ENCODE measurements around the gene FGFRL1.
"Not testable (repeated sequence)": the region's sequence is repeated elsewhere in the genome, so short reads cannot be mapped to it uniquely, and the experiment has no call there.

Gene FGFRL1

GRCh38 chr4:991451-992296, 19.8 kb upstream of the FGFRL1 start:
- in situ Hi-C loops (cut with MboI; ENCODE audit: low sequenced_read_pairs), result no loop called here

DNA sequence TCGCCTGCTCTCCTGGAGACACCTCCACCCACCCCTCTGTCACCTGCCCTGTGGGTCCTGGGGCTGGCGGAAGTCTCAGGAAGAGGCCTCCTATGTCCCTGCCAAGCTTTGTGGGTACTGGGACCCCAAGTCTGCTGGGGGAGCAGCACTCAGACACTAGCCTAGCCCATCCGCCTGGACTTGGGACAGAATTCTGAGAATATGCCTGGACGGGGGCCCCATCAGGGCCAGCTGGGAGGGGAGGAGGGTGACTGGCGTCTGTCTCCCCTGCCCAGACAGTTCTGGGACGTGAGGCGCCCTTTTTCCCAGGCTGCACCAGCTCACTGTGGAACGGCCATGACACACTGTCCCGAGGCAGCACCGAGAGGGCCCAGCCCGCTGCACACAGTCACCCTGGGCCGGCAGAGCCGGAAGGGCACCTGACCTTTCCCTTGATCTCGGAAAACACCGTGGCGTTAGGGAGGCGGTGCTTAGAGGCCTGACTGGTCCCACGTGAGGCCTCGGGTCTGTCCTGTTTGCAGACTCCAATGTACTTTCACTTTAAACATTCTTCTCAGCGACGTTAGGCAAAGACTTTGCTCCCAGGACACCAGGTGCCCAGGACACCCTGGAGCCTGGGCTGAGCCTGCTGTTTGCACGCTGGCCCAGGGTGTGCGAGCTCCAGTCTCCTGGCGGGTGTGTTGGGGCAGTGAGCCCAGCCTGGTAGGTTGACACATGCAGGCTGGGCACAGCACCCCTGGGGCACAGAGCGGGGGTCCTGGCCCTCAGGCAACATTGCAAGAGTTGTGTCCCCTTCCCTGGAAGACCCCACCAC, 18.9 kb upstream of the FGFRL1 start:
- in situ Hi-C loops (cut with MboI; ENCODE audit: low sequenced_read_pairs), result no loop called here

GRCh38 chr4:993111-994029, 18.1 kb upstream of the FGFRL1 start, which contains the start of gene SLC26A1:
Gene SLC26A1, minus strand, starts transcription at chr4:993404. Its CDS starts 1,701 bp downstream, at chr4:991703.
- in situ Hi-C loops (cut with MboI; ENCODE audit: low sequenced_read_pairs), result no loop called here

GRCh38 chr4:995311-996026, 16.0 kb upstream of the FGFRL1 start:
- in situ Hi-C loops (cut with MboI; ENCODE audit: low sequenced_read_pairs), result no loop called here

DNA sequence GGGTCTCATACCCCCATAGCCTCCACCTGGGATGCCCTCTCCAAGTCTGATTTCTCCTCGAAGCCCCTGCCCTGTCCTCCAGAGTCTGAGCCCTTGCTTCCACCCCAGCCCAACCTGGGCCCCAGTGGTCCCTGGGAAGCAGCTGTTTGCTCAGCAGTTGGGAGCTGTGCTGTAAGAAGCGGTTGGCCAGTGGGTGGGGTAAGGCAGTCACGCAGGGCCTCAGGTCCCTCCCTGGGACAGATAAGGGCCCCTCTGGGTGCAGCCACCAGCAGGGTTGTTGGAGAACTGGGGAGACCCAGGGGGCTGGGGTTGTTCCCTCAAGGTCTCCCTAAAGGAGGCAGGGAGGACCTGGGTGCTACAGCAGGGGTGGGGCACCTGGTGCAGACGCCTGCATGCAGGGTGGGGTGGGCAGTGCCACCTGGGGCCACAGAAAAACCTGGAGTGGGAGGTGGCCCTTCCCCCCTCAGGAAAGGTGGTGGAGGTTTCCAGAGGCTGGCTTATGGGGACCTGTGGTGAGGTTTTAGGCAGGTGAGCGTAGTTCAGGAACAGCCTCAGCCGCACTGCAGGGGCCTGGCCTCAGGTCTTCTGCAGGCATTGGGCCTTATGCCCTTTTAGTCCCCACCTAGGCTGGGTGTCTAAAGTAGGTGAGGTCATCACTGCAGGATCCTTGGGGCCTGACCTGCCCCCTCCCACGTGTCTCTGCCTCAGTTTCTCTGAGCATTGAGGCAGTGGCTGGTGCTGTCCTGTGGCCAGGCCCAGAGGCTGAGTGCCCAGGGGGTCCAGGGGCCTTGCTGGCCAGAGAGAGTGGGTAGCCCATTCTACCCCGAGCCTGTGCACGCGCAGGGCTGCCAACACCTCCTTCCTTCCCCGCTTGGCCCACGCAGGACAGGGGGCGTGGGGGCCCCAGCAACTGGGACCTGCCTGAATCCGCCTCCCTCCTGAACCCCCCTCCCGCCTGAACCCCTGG, 15.1 kb upstream of the FGFRL1 start:
- in situ Hi-C loops (cut with MboI; ENCODE audit: low sequenced_read_pairs), result no loop called here

DNA sequence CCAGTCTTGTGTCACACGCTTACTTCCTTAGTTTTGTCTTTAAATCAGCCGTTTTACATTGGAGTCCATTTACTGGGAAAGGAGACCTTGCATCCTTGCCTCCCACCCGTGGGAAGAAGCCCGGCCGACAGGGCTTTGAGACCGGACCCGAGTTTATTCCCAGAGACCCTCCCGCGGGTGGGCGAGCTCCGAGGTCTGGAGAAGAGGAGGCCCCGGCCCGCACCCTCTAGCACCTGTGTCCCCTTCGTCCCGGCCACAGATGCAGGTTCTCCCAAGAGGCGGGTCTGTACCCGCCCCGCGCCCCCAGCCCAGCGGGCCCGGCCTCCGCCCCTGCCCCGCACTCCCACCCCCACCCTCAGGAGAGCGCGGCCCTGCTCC, 14.4 kb upstream of the FGFRL1 start:
- in situ Hi-C loops (cut with MboI; ENCODE audit: low sequenced_read_pairs), result no loop called here

DNA sequence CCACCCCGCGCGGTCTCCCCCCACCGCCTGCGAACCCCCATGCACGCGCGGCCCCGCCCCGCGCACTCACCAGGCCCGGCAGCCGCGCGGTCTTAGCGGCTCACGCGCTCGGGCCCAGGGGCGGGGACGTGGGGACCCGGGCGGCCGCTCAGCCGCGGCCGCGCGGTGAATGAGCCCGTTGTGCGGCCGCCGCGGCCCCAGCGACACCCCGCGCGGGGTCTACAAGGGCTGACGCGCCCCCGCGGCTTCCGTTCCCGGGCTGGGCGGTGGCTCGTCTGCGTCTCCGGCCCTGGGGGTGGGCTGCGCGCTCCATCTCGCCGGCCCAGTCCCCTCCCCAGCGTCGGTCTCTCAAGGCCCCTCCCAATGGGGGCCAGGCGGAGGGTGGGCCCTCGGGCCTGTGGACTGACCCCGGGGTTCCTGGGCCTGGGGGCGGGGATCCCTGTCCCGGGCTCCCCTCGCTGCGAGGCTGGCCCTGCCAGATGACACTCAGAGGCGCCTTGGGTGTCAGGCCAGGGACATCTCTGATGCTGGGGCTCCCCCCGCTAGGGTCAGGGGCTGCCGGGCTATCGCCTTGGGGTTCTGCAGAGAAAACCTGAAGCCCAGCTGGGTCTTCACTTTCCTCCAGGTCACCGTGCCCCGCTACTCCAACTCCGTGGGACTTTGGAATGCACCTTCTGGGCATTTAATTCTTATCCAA, 13.9 kb upstream of the FGFRL1 start:
- in situ Hi-C loops (cut with MboI; ENCODE audit: low sequenced_read_pairs), result no loop called here

DNA sequence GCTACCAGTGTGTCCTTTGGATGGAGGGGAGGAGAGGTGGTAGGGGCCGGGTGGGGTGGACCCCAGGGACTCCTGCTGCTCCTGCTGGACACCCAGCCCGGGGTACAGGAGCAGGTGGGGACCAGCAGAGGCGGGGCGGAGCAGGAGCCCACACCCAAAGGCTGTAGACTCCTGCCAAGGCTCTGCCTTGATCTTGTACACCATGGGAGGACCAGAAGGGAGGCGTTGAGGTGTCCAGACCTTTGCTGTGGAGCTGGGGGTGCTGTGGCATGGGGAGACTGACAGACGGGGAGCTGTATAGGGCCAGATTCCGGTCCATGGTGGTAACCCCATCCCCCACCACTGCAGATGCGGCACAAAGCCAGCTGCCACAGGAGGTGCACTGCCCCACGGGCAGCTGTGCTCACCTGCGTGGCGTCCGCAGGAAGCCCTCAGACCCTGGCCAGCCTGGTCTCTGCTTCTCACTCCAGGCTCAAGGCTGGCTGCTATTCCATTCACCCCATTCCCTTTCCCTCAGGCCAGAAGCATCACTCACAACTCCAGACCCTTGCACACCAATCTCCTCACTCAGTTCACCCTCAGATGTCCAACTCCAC, 13.2 kb upstream of the FGFRL1 start:
- in situ Hi-C loops (cut with MboI; ENCODE audit: low sequenced_read_pairs), result no loop called here

- in situ Hi-C loops (cut with MboI; ENCODE audit: low sequenced_read_pairs), result not testable (repeated sequence)
Measured at GRCh38 chr4:999240-999863, 12.1 kb upstream of the FGFRL1 start.

DNA sequence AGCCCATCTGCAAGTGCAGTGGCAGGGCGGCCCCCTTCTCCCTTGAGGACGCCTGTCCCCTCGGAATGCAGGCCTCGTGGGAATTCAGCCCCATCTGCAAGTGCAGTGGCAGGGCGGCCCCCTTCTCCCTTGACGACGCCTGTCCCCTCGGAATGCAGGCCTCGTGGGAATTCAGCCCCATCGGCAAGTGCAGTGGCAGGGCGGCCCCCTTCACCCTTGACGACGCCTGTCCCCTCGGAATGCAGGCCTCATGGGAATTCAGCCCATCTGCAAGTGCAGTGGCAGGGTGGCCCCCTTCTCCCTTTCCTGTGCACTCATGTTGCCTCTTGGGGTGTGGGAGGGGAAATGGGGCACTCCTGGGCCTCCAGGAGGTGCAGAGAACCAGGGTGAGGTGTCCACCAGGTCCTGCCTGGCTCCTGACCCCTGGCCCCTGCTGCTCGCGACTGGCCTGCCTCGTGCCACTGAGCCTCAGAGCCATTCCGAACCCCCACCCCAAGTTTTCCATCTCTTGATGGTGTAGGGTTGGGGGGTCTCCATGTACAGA, 11.5 kb upstream of the FGFRL1 start:
- in situ Hi-C loops (cut with MboI; ENCODE audit: low sequenced_read_pairs), result no loop called here

DNA sequence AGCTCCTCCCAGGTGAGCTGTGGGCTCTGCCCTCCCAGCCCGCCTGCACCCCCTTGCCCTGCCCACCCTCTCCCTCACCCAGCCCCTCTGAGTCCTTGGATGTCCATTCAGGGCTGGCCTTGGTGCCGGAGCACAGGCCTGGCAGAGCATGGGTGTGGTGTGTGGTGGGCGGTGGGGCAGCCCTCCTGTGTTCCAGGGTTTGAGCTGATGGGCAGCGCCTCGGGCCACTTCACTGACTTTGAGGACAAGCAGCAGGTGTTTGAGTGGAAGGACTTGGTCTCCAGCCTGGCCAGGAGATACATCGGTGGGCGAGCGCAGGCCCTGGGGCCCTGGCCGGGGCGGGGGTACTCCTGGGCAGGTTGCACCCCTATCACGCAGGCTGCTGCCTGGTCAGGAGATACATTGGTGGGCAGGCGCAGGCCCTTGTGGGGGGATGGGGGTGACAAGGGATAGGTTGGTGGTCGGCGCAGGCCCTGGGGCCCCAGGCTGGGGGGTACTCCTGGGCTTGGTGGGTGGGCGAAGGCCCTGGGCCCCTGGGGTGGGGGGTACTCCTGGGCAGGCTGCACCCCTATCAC, 10.7 kb upstream of the FGFRL1 start:
- in situ Hi-C loops (cut with MboI; ENCODE audit: low sequenced_read_pairs), result no loop called here

GRCh38 chr4:1001561-1002130, 9.8 kb upstream of the FGFRL1 start:
- in situ Hi-C loops (cut with MboI; ENCODE audit: low sequenced_read_pairs), result no loop called here

GRCh38 chr4:1002131-1002630, 9.2 kb upstream of the FGFRL1 start:
- in situ Hi-C loops (cut with MboI; ENCODE audit: low sequenced_read_pairs), result no loop called here

GRCh38 chr4:1002631-1003251, 8.7 kb upstream of the FGFRL1 start:
- in situ Hi-C loops (cut with MboI; ENCODE audit: low sequenced_read_pairs), result no loop called here

DNA sequence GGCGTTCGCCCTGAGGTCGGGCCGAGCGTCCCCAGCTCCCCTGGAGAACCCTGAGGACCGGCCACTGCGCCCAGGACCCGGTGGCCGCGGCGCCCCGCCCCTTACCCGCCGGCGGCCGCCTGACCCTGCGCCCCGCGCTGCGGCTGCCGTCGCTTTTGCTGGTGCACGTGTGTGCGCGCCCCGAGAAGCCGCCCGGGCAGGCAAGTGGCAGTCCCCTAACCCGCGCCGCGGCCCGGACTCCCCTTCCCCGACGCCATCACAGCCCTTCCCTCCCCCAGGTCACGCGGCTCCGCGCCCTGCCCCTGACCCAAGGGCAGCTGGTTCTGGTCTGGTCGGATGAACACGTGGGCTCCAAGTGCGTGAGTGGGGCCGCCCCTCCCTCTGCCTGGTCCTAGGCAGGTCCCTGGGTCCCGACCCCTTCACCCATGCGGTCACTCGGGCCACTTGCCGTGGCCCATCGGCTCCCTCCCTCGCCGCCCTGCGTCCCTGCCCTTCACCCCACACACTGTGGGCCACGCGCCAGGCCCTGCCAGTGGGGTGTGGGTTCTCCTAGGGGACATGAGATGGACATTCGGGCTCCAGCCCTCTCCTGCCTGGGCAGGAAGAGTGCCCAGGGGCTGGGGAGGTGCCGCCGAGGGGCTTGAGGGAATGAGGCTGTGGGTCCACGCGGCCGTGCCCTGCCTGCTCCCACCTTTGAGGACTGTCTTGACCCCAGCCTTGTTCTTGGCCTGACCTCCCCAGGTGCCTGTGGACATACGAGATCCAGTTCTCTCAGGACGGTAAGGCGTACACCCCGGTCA, 8.0 kb upstream of the FGFRL1 start:
- in situ Hi-C loops (cut with MboI; ENCODE audit: low sequenced_read_pairs), result no loop called here

Data from HL-60/S4 treated with retinoic acid at 250 ng/mL for 4 days and 3 days (cell line).